Aorta (tissue), 5 donors: ENCODE results near the gene BACH2. TPM values are rescaled to one million over a fixed set of nuclear protein-coding genes. Genes with fewer than 3 reads are reported as not detected.

Experiments
- ATAC-seq: fragments of 200-7000 bp; cut with Tn5 transposase; one replicate; pipeline ENCODE4 v1.9.1; 2022; ENCODE audit warnings: moderate library complexity; ENCODE audit not compliant: low FRiP score
- DNase-seq, 2 donors: peaks; one replicate each; pipeline ENCODE4 v3.0.0-alpha.2; 2020
- H3K27ac ChIP-seq, 2 donors: one replicate each; pipeline ENCODE4 v1.5.1; 2013; ENCODE audit warnings: low read length in 2 of 2, mild to moderate bottlenecking in 2 of 2, moderate library complexity in 2 of 2, control low read depth in 1 of 2, inconsistent platforms in 1 of 2, low read depth in 1 of 2
- H3K27me3 ChIP-seq, 2 donors: one replicate each; pipeline ENCODE4 v1.6.1; 2013; ENCODE audit warnings: control low read depth in 1 of 2, low read length in 1 of 2, mild to moderate bottlenecking in 1 of 2, moderate library complexity in 1 of 2; ENCODE audit not compliant: insufficient read depth in 2 of 2, control insufficient read depth in 1 of 2
- H3K36me3 ChIP-seq, 2 donors: one replicate each; pipeline ENCODE4 v1.6.1; 2013; ENCODE audit warnings: control low read depth in 1 of 2, low read length in 1 of 2, mild to moderate bottlenecking in 1 of 2; ENCODE audit not compliant: insufficient read depth in 2 of 2, control insufficient read depth in 1 of 2
- H3K4me1 ChIP-seq, 2 donors: one replicate each; pipeline ENCODE4 v1.6.1; 2013; ENCODE audit warnings: low read length in 2 of 2, control low read depth in 1 of 2, mild to moderate bottlenecking in 1 of 2, moderate library complexity in 1 of 2; ENCODE audit not compliant: insufficient read depth in 2 of 2, control insufficient read depth in 1 of 2
- H3K4me3 ChIP-seq, 2 donors: one replicate each; pipeline ENCODE4 v1.5.1; 2013; ENCODE audit warnings: low read length in 2 of 2, control low read depth in 1 of 2, mild to moderate bottlenecking in 1 of 2
- H3K9me3 ChIP-seq: one replicate; pipeline ENCODE4 v1.6.1; 2013; ENCODE audit warnings: mild to moderate bottlenecking, low read length; ENCODE audit not compliant: control insufficient read depth
- whole genome bisulfite sequencing, 2 donors: extraction: QIAGEN DNeasy Blood & Tissue Kit; methylation state at CpG; one replicate each; pipeline ENCODE4 v1.1.7; 2013; 5-methylcytosine and 5-hydroxymethylcytosine counted together
- intact Hi-C, 2 donors: fragments of 100-400 bp; cut with DNase I; formaldehyde crosslinking; loops; one replicate each; pipeline versions ENCODE4 v1.14.2 to v1.15.0; 2022
- polyA plus RNA-seq, 2 donors: library from polyadenylated mRNA; stranded (reverse); fragments of 200-250 nt; gene quantifications; one replicate each; pipeline ENCODE4 v1.2.3, GENCODE V29; 2013
- total RNA-seq, 2 donors: library from RNA; stranded (reverse); fragmentation: NEBNext Ultra II Directional; extraction: Animal tissue kit (Norgen Biotek cat#: 25700); gene quantifications; one replicate each; pipeline ENCODE4 v1.2.1, GENCODE V29; 2021
- donor health status: healthy with polysubstance abuse.
- donor health status: Bipolar disorder and iron deficiency.
- donor health status: DM: no; HTN: no; CAD: no.
- donor health status: DM: no; HTN: no; CAD: no.
- donor health status: DM: yes; HTN: yes; CAD: no.

BACH2 gene
- total and polyA plus RNA-seq, 4 donors: 0.36 to 22.2 (median 6.1) TPM

- intact Hi-C loops: no loop called here
- Histone ChIP-seq H3K27ac (no peak overlapping the region), H3K4me3 (no peak overlapping the region), H3K4me1 (no peaks in the 10 kb centered on the region), H3K27me3 (no peaks in the 10 kb centered on the region), H3K36me3 (no peaks in the 10 kb centered on the region), H3K9me3 (no peaks in the 10 kb centered on the region)
- WGBS, 2 donors: 95 to 96% methylated on average over 3 of the region's 3 CpGs
- ATAC-seq (no peak), DNase-seq (no peak)
These were observed 29.9 kb upstream of the BACH2 start for GRCh38 chr6:90326404-90327057.

GRCh38 chr6:90323706-90324105 lies 27.1 kb upstream of the BACH2 start:
- DNase-seq: no peak
- ATAC-seq: no peak
- H3K4me1 ChIP-seq: no peaks in the 10 kb centered on the region
- intact Hi-C loops: no loop called here
- 94 to 95% methylated on average over 6 of the region's 6 CpGs for WGBS, 2 donors
- no peaks in the 10 kb centered on the region for H3K27me3 ChIP-seq
- no peak overlapping the region for H3K27ac ChIP-seq
- H3K4me3 ChIP-seq: no peak overlapping the region
- H3K9me3 ChIP-seq: no peaks in the 10 kb centered on the region
- no peaks in the 10 kb centered on the region for H3K36me3 ChIP-seq

GRCh38 chr6:90322976-90323474 lies 26.4 kb upstream of the BACH2 start:
- no peak overlapping the region for H3K27ac ChIP-seq
- WGBS, 2 donors: 83 to 87% methylated on average over 3 of the region's 3 CpGs

GRCh38 chr6:90319979-90320685 lies 23.5 kb upstream of the BACH2 start:
- Histone ChIP-seq H3K4me1 (no peaks in the 10 kb centered on the region), H3K9me3 (no peaks in the 10 kb centered on the region), H3K27me3 (no peaks in the 10 kb centered on the region), H3K4me3 (no peak overlapping the region), H3K27ac (no peak overlapping the region), H3K36me3 (no peaks in the 10 kb centered on the region)
- ATAC-seq (no peak), DNase-seq (no peak)
- WGBS, 2 donors: 83 to 88% methylated on average over 6 of the region's 6 CpGs
- intact Hi-C loops: no loop called here

More at GRCh38 chr6:90322976-90323474, 26.4 kb upstream of the BACH2 start:
- DNase-seq: no peak
- Histone ChIP-seq H3K4me1 (no peaks in the 10 kb centered on the region), H3K4me3 (no peak overlapping the region), H3K36me3 (no peaks in the 10 kb centered on the region), H3K9me3 (no peaks in the 10 kb centered on the region), H3K27me3 (no peaks in the 10 kb centered on the region)
- ATAC-seq: no peak
- intact Hi-C loops: no loop called here

- H3K4me3 ChIP-seq: no peak overlapping the region
- H3K9me3 ChIP-seq: no peaks in the 10 kb centered on the region
- no peak for DNase-seq
- no peaks in the 10 kb centered on the region for H3K4me1 ChIP-seq
- WGBS, 2 donors: 87% methylated on average over 1 of the region's 1 CpG
- no peaks in the 10 kb centered on the region for H3K36me3 ChIP-seq
- H3K27ac ChIP-seq: no peak overlapping the region
- intact Hi-C loops: no loop called here
- no peaks in the 10 kb centered on the region for H3K27me3 ChIP-seq
- ATAC-seq: no peak
These were observed 22.4 kb upstream of the BACH2 start for GRCh38 chr6:90319044-90319443.

GRCh38 chr6:90315986-90316385 lies 19.3 kb upstream of the BACH2 start:
- WGBS, 2 donors: 67 to 77% methylated on average over 3 of the region's 3 CpGs
- Histone ChIP-seq H3K27me3 (no peaks in the 10 kb centered on the region), H3K36me3 (no peaks in the 10 kb centered on the region), H3K4me3 (no peak overlapping the region), H3K9me3 (no peaks in the 10 kb centered on the region), H3K27ac (no peak overlapping the region), H3K4me1 (no peaks in the 10 kb centered on the region)
- ATAC-seq: no peak
- no peak for DNase-seq
- intact Hi-C loops: no loop called here

GRCh38 chr6:90315354-90315950 lies 18.8 kb upstream of the BACH2 start:
- no peaks in the 10 kb centered on the region for H3K27me3 ChIP-seq
- 86 to 91% methylated on average over 4 of the region's 4 CpGs for WGBS, 2 donors
- no peaks in the 10 kb centered on the region for H3K36me3 ChIP-seq
- H3K9me3 ChIP-seq: no peaks in the 10 kb centered on the region
- ATAC-seq (no peak), DNase-seq (no peak)
- H3K4me1 ChIP-seq: no peaks in the 10 kb centered on the region
- intact Hi-C loops: no loop called here
- no peak overlapping the region for H3K4me3 ChIP-seq
- no peak overlapping the region for H3K27ac ChIP-seq

- Histone ChIP-seq H3K36me3 (no peaks in the 10 kb centered on the region), H3K27ac (no peak overlapping the region), H3K9me3 (no peaks in the 10 kb centered on the region), H3K4me3 (no peak overlapping the region), H3K27me3 (no peaks in the 10 kb centered on the region), H3K4me1 (no peaks in the 10 kb centered on the region)
- 91 to 93% methylated on average over 4 of the region's 4 CpGs for WGBS, 2 donors
- intact Hi-C loops: no loop called here
- ATAC-seq (no peak), DNase-seq (no peak)
These were observed 17.9 kb upstream of the BACH2 start for GRCh38 chr6:90314514-90314913.

- WGBS, 2 donors: 86 to 90% methylated on average over 4 of the region's 4 CpGs
- intact Hi-C loops: no loop called here
These were observed 14.9 kb upstream of the BACH2 start for GRCh38 chr6:90311569-90311968.

More at GRCh38 chr6:90311569-90311968, 14.9 kb upstream of the BACH2 start:
- Histone ChIP-seq H3K36me3 (no peaks in the 10 kb centered on the region), H3K27ac (no peak overlapping the region), H3K4me1 (no peaks in the 10 kb centered on the region), H3K27me3 (no peaks in the 10 kb centered on the region), H3K9me3 (no peaks in the 10 kb centered on the region), H3K4me3 (no peak overlapping the region)
- ATAC-seq (no peak), DNase-seq (no peak)
